GM23338 (cell line): Measurements from ENCODE around the gene OR4K1. TPM values are rescaled to one million over a fixed set of nuclear protein-coding genes. Genes with fewer than 3 reads are reported as not detected.

Source experiments
- ATAC-seq: fragments of 200-7000 bp; cut with Tn5 transposase; 3 replicates; pipeline ENCODE4 v1.9.1; 2020
- DNase-seq: peaks from one replicate; pipeline ENCODE4 v3.0.0-alpha.2; 2015; ENCODE audit warnings: low spot score
- H2AFZ ChIP-seq: fragments of 200-600 bp; sonication (generic); 2 replicates; pipeline ENCODE4 v1.8.0; 2016; ENCODE audit warnings: antibody characterized with exemption, mild to moderate bottlenecking, moderate library complexity
- H3F3A ChIP-seq: fragments of 200-600 bp; sonication (generic); replicated peaks from 2 replicates; pipeline ENCODE4 v1.8.0; 2017; ENCODE audit warnings: antibody characterized with exemption, mixed run types, low read depth
- H3K27ac ChIP-seq: fragments of 200-600 bp; sonication (generic); 2 replicates; pipeline ENCODE4 v1.6.1; 2016; ENCODE audit warnings: low read depth
- H3K27me3 ChIP-seq: fragments of 200-600 bp; sonication (generic); 2 replicates; pipeline ENCODE4 v1.8.0; 2016; ENCODE audit warnings: mild to moderate bottlenecking, mixed run types, moderate library complexity; ENCODE audit not compliant: insufficient read depth
- H3K36me3 ChIP-seq: fragments of 200-600 bp; sonication (generic); 2 replicates; pipeline ENCODE4 v1.8.0; 2016; ENCODE audit warnings: mild to moderate bottlenecking; ENCODE audit not compliant: insufficient read depth
- H3K4me1 ChIP-seq: fragments of 200-600 bp; sonication (generic); 2 replicates; pipeline ENCODE4 v1.8.0; 2016; ENCODE audit warnings: mild to moderate bottlenecking, moderate library complexity; ENCODE audit not compliant: insufficient read depth
- H3K4me2 ChIP-seq: fragments of 200-600 bp; sonication (generic); 2 replicates; pipeline ENCODE4 v1.7.1; 2017; ENCODE audit warnings: mixed run types
- H3K4me3 ChIP-seq: fragments of 200-600 bp; sonication (generic); 2 replicates; pipeline ENCODE4 v1.6.1; 2016; ENCODE audit warnings: mixed run types
- H3K79me2 ChIP-seq: fragments of 200-600 bp; sonication (generic); replicated peaks from 2 replicates; pipeline ENCODE4 v1.8.0; 2017; ENCODE audit warnings: mild to moderate bottlenecking; ENCODE audit not compliant: insufficient read depth
- H3K9me2 ChIP-seq: fragments of 200-600 bp; sonication (generic); 2 replicates; pipeline ENCODE4 v1.8.0; 2017; ENCODE audit not compliant: insufficient read depth
- H4K20me1 ChIP-seq: fragments of 200-600 bp; sonication (generic); replicated peaks from 2 replicates; pipeline ENCODE4 v1.8.0; 2017; ENCODE audit warnings: mild to moderate bottlenecking; ENCODE audit not compliant: insufficient read depth
- H3K27ac Mint-ChIP-seq: 2 replicates; pipeline ENCODE4 v1.8.0; 2020; ENCODE audit warnings: inconsistent platforms, mild to moderate bottlenecking, moderate library complexity, mixed read lengths
- H3K27me3 Mint-ChIP-seq: 3 replicates; pipeline ENCODE4 v1.8.0; 2022; ENCODE audit warnings: low read depth, mild to moderate bottlenecking, moderate library complexity, mixed read lengths, inconsistent platforms; ENCODE audit not compliant: insufficient read depth, poor library complexity
- H3K36me3 Mint-ChIP-seq: 3 replicates; pipeline ENCODE4 v1.8.0; 2021; ENCODE audit warnings: low read depth, mild to moderate bottlenecking, inconsistent platforms, moderate library complexity, mixed read lengths
- H3K4me1 Mint-ChIP-seq: 3 replicates; pipeline ENCODE4 v1.8.0; 2020; ENCODE audit warnings: mild to moderate bottlenecking, inconsistent platforms, mixed read lengths
- H3K4me3 Mint-ChIP-seq: 3 replicates; pipeline ENCODE4 v1.8.0; 2021; ENCODE audit warnings: moderate library complexity, mild to moderate bottlenecking, inconsistent platforms, mixed read lengths
- H3K9me3 Mint-ChIP-seq: 3 replicates; pipeline ENCODE4 v1.8.0; 2020; ENCODE audit warnings: moderate library complexity, mild to moderate bottlenecking, inconsistent platforms, mixed read lengths
- CREB1 ChIP-seq: fragments of 250-450 bp; sonication (Bioruptor Pico); IDR thresholded peaks from 2 replicates; pipeline ENCODE4 v1.5.0; 2020; ENCODE audit warnings: low read depth, mild to moderate bottlenecking, moderate library complexity
- CTCF ChIP-seq, 2 experiments: fragments of 200-600 bp in 1 of 2; sonication (generic) in 1 of 2; conservative IDR thresholded peaks; 2 replicates each; pipeline versions ENCODE4 v1.5.1 to v1.6.1; 2016 to 2017; ENCODE audit warnings: antibody characterized with exemption in 2 of 2, low read depth in 2 of 2, mild to moderate bottlenecking in 2 of 2, moderate library complexity in 1 of 2
- ETS1 ChIP-seq: IDR thresholded peaks from 2 replicates; pipeline ENCODE4 v1.6.1; 2016; ENCODE audit warnings: antibody characterized with exemption
- EZH2 ChIP-seq: fragments of 200-600 bp; sonication (generic); IDR thresholded peaks from one replicate; pipeline ENCODE4 v1.8.0; 2017; ENCODE audit warnings: antibody characterized with exemption, mild to moderate bottlenecking, low read depth; ENCODE audit not compliant: unreplicated experiment
- EZH2phosphoT487 ChIP-seq: fragments of 200-600 bp; sonication (generic); IDR thresholded peaks from one replicate; pipeline ENCODE4 v1.8.1; 2018; ENCODE audit warnings: antibody characterized with exemption; ENCODE audit not compliant: unreplicated experiment
- JUNB ChIP-seq: IDR thresholded peaks from one replicate; pipeline ENCODE4 v1.6.1; 2016; ENCODE audit warnings: antibody characterized with exemption; ENCODE audit not compliant: unreplicated experiment
- NANOG ChIP-seq: IDR thresholded peaks from 2 replicates; pipeline ENCODE4 v1.6.1; 2016; ENCODE audit warnings: antibody characterized with exemption, borderline replicate concordance
- POLR2AphosphoS5 ChIP-seq: IDR thresholded peaks from 2 replicates; pipeline ENCODE4 v1.6.1; 2016; ENCODE audit warnings: antibody characterized with exemption, low read depth
- REST ChIP-seq: IDR thresholded peaks from one replicate; pipeline ENCODE4 v1.6.1; 2018; ENCODE audit warnings: antibody characterized with exemption; ENCODE audit not compliant: unreplicated experiment
- STAT1 ChIP-seq: IDR thresholded peaks from one replicate; pipeline ENCODE4 v1.6.1; 2016; ENCODE audit warnings: antibody characterized with exemption; ENCODE audit not compliant: unreplicated experiment
- ZNF114 ChIP-seq: fragments of 250-450 bp; sonication (Bioruptor Pico); IDR thresholded peaks from 2 replicates; pipeline ENCODE4 v1.5.0; 2020; ENCODE audit warnings: mild to moderate bottlenecking, moderate library complexity
- ZNF331 ChIP-seq: fragments of 250-450 bp; sonication (Bioruptor Pico); IDR thresholded peaks from 2 replicates; pipeline ENCODE4 v1.5.0; 2020; ENCODE audit warnings: low read depth, mild to moderate bottlenecking, moderate library complexity
- ZNF462 ChIP-seq: fragments of 250-450 bp; sonication (Bioruptor Pico); IDR thresholded peaks from 2 replicates; pipeline ENCODE4 v1.5.0; 2020; ENCODE audit warnings: mild to moderate bottlenecking, moderate library complexity
- long read RNA-seq: library from polyadenylated mRNA; unstranded; transcript quantifications from one replicate; pipeline ENCODE4 v2.0.0, GENCODE V29; 2020; ENCODE audit not compliant: unreplicated experiment
- polyA plus RNA-seq: library from polyadenylated mRNA; unstranded; fragments of >200 nt; fragmentation: Nextera tagmentation; extraction: Ambion mirVana; gene quantifications from 2 replicates; pipeline ENCODE4 v1.2.1, GENCODE V29; 2016
- total RNA-seq: library from RNA; depleted of rRNA; stranded (reverse); fragments of >200 nt; shearing (Covaris generic); gene quantifications from 2 replicates; pipeline ENCODE4 v1.2.3, GENCODE V29; 2014; rRNA removed

The OR4K1 gene
- total RNA-seq (not detected in 2 replicates), polyA plus RNA-seq (not detected in 2 replicates)
- long read RNA-seq, result 0 reads

GRCh38 chr14:19930617-19931016 is at the start of gene OR4K1:
Gene OR4K1, plus strand, starts transcription at chr14:19930917. Its CDS starts 4,750 bp downstream, at chr14:19935667.
- H3K4me1 ChIP-seq, result no peaks in the 10 kb centered on the region
- no peak within 1 kb of the TSS for H3K4me2 ChIP-seq
- H3K9me2 ChIP-seq, result no peaks in the 10 kb centered on the region
- no peak within 1 kb of the TSS for H2AFZ ChIP-seq
- no peaks in the 10 kb centered on the region for H3K4me1 Mint-ChIP-seq
- no peak within 1 kb of the TSS for H3K27ac Mint-ChIP-seq
- TF ChIP-seq POLR2AphosphoS5 (no peak), CREB1 (CRISPR knock-in tag) (no peak), REST (no peak), JUNB (no peak), STAT1 (no peak), ZNF114 (no peak), NANOG (no peak), EZH2phosphoT487 (no peak), EZH2 (no peak), ZNF331 (CRISPR knock-in tag) (no peak), ZNF462 (CRISPR knock-in tag) (no peak), ETS1 (no peak), CTCF (conservative IDR thresholded peaks at IDR 0.05; ENCODE audit: low read depth in 2 of 2) (no peak)
- no peak within 1 kb of the TSS for H3K4me3 ChIP-seq
- H3K27ac ChIP-seq, result no peak within 1 kb of the TSS
- ATAC-seq (no peak), DNase-seq (no peak)
- no peaks in the 10 kb centered on the region for H4K20me1 ChIP-seq
- H3K36me3 ChIP-seq, result peaks cover 25% of the 10 kb centered on the region; the same call in 1 of the 2 replicates
- H3K27me3 ChIP-seq, result no peaks in the 10 kb centered on the region
- H3K4me3 Mint-ChIP-seq, result no peak within 1 kb of the TSS
- H3K36me3 Mint-ChIP-seq, result peaks cover 17% of the 10 kb centered on the region
- peaks cover 2% of the 10 kb centered on the region for H3K27me3 Mint-ChIP-seq
- H3K79me2 ChIP-seq, result no peaks in the 10 kb centered on the region
- H3F3A ChIP-seq, result no peaks in the 10 kb centered on the region
- peaks cover 61% of the 10 kb centered on the region for H3K9me3 Mint-ChIP-seq
